ENCODE data around the gene USP47.

Gene USP47

DNA sequence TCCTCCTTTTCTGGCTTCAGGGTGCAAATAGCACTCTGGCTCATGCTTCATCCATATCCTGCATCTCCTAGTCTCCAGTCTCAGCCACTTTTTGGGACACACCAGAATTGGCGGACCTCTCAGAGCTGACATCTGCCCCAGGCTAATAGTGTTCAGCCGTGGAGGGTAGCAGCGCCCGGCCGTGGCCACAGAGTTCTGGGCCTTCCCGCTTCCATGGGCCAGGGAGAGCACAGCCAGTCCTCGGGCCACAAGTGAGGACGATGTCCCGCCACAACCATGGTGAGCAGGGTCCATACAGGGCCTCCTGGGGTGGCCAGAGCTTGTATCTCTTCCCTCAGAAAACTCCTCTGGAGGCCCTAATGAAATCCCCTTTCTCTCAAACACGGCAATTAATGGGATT is 140.7 kb downstream of the USP47 start:
- DNase-seq: no peak

DNA sequence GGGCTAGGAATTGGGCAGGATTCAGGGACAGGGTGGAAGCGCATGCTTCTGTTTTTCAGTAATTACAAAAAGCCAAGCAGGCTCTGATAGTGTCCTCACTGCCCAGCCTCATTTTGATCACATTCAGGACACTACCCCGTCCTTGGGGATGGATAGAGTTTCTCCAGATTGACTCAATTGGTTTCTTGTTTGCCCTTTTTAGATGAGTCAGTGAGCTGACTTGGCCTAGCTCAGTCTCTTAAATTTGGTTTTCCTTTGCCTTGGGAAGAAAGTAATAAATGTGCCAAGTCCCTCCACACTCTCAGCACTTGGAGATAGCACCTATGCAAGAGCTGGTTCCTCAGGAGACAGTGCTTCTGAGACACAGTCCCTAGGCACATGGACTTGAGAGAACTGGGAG is 141.2 kb downstream of the USP47 start:
- no peak for DNase-seq

DNA sequence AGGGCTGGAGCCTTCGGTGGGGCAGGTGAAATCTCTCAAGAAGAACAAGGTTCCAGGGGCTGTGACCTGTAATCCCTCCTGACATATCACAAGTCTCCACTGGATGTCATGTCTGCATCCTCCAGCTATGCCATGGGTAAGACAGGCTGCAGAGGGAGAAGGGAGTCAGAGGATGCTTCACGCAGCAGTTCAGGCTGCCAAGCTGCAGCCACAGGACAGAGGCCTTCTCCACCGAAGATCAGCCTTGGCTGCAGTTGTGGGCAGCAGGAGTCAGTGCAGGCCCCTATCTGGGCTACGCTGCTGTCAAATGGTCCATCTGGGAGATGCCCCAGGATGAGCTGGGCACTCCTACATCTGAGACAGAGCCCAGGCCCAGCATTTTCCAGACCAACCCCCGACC is 141.7 kb downstream of the USP47 start:
- DNase-seq: no peak

DNA sequence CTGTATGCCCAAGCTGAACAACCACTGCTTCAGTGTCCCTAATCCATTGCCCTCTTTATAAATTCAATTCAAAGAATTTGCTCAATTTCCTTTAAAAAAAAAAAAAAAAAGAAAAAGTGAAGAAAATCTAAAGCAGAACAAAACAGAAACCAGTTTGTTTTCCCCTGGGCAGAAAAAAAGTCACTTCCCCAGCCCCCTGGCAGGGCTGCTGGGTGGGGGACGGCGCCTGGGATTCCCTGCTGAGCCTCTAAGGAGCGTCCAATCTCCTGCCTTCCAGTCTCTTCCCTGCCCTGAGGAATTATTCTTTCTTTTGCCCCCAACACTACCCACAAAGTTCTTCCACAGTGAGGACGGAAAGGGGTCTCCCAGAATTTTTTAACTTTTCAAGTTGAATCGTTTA is 142.8 kb downstream of the USP47 start:
- no peak for DNase-seq

DNA sequence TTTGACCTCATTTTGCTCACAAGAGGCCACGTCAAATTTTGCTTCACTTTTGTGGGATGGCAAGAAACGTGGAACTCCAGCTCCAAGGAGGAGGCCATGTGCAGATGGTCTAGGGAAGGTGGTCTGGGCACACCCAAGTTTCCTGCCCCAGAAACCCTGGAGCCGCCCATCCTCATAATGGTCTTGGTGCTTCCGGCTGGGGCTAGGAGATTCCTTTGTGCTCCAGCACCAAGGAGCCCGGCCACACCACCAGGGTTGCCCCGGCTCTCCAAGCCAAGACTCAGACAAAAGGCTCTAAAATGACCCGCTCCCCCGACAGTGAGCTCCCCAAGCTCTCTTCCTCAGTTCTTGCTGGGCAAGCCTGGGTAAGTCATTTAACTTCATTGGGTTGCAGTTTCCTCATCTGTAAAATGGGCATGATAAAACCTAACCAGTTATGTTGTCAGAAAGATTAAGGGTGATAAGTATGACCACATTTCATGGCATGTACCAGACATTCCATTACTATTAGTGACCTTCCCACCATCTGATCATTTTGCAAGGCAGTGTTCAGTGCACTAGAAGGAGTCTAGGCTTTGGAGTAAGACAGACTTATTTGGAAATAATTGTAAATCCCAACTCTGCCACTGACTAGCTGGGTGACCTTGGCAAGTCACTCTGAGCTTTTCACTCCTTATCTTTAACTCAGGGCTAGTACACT is 143.4 kb downstream of the USP47 start:
- DNase-seq: no peak

DNA sequence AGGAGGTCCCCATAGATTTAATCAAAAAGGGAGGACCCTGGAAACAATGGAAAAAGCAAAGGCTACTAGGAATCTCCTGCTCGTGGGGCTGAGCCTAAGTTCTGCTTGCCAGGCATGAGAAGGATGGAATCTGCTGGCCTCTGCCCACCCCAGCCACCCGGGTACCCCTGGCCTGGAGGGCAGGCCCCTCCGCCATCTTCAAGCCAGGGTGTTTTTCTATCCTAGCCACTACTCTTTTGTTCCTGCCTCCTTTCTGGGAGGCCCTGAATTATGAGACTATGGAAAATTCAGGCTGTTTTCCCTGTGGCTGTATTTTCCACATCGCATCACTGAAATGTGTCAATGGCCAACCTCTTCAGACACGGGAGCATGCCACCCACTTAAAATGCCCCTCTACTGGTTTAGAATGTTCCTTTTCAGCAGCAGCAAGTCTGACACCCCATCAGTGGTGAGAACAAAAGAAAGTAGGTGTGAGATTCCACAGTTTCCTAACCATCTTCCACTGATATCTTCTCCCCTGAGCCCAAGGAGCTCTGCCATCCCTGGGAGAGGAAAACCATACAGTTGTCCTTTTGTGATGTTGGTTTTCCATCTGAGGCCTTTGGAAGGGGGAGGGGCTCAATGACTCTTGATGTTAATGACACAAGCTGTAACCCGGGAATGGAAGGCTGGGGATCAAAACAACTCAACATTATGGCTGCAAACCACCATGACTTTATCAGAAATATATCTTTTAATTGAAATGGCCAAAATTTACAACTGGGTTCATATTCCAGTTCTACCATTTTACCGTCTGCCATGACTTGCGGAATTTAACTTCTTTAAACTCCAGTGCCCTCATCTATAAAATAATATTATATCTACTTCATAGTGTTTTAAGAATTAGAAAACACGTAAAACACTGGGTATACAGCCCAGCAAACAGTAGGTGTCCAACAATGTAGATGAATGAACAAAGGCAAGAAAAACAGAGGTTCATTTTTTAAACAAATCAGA is 144.5 kb downstream of the USP47 start:
- no peak for DNase-seq

DNA sequence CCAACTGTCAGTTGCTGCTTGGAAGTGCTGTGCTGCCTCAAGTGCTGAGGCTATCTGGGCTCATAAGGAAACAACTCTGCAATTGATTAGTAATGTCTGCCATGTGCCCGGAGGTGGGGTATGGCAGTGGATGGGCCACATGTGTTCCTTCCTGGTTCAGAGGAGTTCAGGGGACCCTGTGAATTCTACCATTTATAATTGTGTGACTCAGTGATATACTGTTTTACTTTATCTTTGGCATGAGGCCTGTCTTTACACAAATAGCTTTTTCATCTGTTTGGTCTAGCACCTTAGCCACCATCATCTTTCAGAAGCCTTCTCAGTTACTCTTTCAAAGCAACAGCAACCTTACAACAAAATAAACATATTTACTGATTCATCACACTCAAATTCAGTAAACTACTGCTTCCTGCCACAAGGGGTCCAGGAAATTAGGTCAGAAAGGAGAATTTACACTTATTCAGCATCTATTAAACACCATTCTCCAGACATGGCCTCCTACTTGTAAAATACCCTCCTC is 145.8 kb downstream of the USP47 start:
- DNase-seq: no peak

DNA sequence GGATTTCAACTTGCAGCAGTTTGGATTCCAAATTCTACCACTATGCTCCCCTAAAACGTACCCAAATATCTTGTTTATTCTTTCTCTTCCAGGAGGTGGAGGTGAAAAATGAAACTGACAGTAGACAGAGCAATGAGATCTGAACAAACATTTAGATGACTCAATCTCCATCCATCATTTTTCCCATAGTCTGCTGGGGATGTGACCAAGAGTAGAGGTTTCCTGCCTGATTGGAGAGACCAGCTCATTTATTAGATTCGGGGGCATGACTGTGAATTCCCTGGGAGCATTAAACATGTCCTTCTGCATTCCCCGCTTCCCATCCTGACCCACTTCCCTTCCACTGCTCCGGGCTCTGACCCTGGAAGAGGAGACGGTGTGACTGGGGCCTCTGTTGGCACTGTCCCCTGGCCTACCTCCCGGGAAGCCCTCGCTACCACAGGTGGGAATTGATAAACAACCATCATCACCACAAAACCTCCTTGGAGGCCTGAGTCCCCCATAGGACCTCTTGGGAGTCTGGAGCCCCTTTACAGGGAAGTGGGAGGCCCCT is 146.4 kb downstream of the USP47 start:
- no peak for DNase-seq

DNA sequence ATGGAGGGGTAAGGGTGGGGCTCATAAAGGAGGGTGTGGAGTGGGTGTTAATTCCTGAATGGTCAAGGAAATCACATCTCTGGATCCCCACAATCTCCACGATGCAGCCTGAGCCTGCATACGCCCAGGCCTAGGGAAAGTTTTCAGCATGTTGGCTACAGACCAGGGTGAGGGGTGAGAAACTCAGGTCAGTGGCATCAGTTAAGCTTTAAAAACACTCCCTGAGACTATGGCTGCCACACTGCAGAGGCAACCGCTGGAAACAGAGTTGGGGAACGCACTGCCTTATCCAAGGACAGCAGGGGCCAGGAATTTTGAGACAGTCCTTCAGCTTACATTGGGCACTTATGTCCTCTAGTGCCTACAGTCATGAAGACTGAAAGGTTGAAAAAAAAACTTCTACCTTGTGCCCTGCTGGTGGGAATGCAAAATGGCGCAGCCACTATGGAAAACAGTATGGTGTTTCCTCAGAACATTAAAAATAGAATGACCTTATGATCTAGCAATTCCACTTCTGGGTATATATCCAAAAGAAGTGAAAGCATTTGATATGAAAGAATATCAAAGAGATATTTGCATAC is 147.0 kb downstream of the USP47 start:
- no peak for DNase-seq

DNA sequence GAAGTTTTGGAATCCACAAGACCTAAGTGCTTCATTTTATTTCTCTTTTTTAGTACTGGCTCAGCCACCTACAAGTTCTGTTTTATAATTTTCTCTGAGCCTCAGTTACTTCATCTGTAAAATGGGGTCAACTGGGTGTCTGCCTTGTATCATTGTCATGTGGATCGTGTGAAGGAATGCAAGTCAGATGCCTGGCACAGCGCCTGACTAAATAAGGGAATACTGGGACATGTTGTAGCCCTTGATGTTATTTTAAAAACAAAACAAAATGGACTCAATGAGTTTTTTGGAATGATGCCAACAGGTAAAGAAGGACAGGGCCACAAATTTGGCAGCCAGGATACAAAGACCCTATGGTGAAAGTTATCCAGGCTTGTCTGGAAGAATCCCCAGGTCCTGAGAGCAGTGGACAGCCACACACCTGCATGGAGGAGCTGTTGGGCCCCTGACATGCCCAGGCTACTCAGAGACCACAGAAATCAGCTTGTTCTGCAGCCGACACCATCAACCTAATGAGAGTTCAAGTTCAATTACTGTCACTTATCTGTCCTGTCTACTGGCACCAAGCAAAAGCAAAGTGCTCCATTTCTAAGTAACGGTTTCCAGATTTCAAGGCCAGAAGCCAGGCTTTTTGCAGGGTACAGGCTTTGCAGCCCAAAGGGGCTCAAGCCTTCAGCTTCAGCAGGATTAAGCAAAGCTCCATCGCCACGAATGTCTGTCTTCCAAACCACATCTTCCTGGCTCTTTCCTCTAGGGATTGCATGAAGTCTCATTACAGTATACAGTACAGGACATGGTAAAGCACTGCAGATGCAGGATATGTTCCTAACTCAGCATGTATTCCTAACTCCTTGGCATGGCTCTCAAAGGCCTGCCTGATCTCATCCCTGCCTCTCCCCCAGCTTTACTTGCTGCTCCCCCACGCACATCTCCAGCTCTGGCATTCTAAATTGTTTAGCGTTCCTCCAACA is 148.3 kb downstream of the USP47 start:
- no peak for DNase-seq

DNA sequence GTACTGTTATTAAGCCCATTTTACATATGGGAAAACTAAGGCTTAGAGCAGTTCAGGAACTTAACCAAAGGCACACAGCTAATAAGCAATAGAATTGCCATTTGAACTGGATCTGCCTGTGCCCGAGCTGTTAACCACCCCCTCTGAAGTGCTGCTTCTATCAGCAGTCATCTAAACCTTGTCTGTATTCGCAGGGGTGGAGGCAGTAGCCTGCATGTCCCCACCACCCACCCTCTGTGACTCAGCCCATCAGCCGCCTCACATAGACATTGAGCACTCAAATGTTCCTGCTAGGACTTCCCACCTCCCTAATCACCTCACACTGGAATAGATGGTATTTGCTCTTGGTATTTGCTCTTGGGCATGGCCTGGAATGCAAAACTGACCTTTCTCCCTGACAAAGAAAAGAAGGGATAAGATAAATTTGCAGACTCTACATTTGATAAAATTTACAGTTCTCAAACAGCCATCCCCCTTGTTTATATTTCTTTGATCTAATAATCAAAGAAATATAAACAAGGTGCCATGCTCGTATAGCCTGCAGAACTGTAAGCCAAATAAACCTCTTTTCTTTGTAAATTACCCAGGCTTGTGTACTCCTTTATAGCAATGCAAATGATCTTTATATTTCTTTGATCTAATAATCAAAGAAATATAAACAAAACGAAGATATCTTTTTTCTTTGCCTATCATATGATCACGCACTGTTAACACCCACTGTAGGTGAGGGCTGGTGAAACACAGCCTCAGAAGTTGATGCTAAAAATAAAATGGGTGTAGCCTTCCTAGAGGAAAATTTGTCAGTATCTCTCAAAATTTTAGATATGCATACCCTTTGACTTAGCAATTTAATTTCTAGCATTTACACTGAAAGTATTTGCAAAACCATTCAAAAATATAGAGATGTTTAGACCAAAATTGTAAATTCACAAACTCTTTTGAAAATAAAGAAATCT is 150.8 kb downstream of the USP47 start:
- DNase-seq: no peak

DNA sequence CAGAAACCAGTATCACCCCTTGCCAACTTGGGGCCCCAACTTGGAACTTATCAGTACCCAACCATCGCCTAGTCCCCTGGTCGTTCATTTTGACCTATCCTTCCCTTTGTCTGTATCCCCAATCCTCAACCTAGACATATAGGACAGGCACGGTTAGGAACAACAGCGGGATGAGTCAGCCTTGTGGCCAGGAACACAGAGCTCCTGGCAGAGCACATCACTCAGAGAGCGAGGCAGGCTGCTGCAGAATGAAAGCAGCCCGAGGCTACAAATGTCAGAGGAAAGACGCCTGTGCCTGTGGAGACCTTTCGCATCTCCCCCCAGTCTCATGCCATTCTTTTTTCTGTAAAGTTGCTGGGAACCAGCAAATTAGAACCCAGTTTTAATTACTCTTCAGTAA is 152.1 kb downstream of the USP47 start:
- no peak for DNase-seq

DNA sequence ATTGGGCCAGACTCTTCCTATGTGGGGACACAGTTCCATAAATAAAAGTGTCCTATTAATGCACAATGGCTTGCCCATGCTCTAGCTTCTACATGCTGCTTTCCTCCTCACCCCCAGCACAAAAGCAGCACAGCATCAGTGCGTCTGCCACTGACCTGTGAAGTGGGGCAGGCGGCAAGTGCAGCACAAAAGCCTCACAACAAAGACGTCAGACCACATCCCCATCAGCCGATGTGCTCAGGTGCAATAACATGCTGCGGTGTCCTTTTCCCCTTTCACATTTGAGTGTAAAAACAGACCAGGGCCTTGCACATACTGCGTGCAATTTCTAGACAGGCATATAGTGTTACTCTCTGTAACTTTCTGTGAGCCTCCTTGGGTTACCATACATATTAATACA is 153.8 kb downstream of the USP47 start:
- peak in 1 of 3 experiments; percentile 68 for DNase-seq

DNA sequence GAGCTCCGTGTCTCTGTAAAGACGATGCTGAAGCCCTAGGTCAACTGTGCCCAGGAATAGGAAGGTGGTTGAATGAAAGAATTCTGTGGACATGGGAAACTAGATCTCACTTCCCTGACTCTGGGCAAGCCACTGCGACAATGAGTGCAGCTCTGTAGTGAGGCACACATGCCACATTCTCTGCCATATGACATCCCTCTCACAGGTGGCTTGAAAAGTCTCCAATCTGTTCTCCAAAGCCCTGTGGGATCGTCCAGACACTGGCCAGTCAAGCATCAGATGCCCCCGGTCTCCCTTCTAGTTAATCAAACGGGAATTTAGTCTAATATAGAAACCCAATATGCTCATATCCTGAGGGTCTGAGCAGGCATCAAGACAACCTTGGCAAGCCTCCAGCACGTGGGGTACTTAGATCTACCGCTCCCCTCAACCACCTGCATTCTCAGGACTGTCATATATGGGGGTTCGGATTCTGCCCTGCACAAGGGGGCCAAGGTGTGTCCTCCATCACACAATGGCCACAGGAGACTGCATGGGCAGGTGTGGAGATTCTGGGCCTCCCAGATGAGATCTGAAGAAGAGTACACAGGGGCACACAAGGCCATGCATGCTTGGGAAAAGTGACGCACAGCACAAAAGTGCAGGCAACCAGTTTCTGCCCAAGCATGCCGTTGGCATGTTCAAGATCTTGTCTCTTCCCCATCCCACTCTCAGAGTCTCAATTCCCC is 154.7 kb downstream of the USP47 start:
- no peak for DNase-seq

DNA sequence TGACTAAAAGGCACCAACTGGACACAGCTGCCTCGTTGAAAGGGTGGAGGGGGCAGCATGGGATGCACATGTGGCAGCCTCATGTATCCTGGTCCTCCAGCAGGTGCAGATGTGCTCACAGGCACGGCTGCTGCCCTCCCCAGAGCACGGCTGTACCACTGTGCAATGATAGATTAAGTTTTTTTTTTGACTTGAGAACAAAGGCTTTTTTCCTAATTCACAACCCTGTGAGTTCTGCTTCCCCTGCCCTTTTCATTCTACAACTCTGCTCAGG is 155.2 kb downstream of the USP47 start:
- DNase-seq: no peak

DNA sequence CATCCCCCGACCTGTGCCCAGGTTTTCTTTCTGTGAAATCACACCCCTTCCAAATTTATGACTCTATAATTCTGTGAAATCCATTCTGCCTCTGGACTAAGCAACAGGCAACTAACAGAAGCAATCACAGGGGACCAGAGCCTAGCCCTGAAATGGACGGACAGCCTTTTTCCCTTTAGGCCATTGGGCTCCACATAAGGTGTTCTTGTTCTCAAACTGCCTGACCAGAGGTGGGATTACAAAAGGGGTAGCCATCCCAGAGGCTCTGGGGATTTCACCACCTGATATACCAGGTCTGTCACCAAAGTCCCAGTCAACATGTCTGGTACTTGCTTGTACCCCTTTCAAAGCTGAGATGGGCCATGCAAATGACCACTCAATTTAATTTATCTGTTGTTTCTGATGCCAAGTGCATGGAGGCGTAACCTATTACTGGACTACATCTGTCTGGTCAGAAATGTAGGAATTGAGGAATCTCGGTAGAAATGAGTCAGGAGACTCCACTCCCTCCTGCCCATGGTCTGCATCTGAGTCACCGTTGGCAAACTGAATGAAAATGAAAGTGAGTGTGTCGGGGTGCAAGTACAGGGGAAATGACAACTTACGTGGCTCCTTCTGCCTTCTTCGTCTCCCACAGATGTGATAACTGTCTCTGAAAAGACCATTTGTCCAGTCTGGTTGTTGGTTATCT is 156.5 kb downstream of the USP47 start:
- no peak for DNase-seq

DNA sequence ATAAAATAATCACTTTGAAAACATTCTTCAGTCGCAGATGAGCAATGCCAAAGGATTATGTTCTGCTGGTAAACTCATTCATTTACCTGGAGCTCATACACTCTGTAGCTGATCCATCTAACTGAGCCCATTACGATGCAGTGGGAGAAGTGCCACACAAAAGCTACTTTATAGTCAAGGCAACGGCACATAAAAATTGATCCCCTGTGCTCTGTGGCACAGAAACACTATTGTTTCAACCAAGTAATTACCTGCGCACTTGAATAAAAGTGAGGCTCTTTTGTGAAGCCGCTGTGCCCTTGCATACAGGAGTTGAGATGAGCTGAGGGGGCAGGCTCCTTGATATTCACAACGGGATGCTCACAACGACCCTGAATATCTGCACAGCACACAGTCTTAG is 159.4 kb downstream of the USP47 start:
- peak; percentile 57 to 92 (median 86) for DNase-seq

DNA sequence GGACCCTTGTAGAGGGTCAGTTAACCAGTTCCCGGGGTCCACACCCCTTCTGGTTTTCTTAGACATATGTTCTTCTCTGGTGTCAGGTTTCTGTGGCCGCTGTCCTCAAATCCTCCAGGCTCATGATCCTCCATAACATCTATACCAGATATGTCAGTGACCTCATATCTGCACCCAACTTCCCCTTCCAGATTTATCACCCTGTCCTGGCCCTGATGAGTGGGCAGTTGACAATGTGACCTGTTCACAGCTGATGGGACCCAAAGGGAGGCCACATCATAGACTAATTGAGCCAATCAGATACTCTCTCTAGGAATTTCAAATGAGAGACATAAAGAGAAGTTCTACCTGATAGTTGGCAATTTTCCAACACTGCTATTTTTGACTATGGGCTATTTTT is 161.6 kb downstream of the USP47 start:
- DNase-seq: no peak

DNA sequence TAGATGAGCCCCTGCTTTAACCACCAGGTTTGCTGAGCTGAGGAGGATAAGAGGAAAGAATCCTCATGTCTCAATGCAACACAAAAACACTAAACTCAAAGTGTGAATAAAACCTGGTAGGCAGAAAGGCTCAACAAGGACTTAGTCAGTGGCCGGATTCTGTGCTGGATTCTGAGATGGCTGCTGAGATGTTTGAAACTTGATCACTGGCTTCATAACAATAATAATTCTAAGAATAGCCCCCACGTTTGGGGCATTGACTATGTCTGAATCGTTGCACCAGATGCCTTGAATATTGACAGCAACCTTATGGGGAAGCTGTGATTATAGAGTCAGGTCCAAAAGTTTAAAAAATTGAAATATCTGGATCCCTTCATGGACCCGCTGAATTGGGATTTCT is 162.0 kb downstream of the USP47 start:
- no peak for DNase-seq

DNA sequence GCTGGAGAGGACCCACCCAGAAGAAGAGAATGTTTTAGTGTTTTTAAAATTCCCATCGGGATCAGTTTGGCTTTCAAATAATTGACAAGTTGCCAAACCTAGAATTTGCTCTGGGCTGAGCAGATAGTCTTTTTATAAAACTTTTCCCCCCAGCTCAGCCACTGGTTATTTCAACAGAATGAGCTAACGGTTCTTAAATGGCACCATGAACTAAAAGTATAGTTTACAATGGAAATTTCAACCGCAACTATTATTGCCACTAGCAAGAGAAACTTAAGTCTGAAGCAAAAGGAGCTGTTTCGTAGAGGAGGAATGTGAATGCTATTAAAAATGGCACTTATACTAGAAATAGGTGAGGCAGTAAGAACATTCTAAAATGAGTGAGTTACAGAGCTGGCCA is 163.3 kb downstream of the USP47 start:
- DNase-seq: no peak

Measured in NCI-H1417 (cell line).